Measurements from ENCODE around the gene EIF3I. TPM values are rescaled to one million over a fixed set of nuclear protein-coding genes. Genes with fewer than 3 reads are reported as not detected.

The EIF3I gene
- total and polyA plus RNA-seq, 10 of the 15 experiments (the other 5 are each of a cell fraction or from before 2014, with no cell fraction given), result 208 to 606 (median 352) TPM

- TF ChIP-seq MYC (IDR thresholded peaks at IDR 0.05; ENCODE audit: insufficient read depth, insufficient read length, insufficient replicate concordance, low read length, severe bottlenecking) (peak; percentile 32), SMAD5 (IDR thresholded peaks at IDR 0.05; ENCODE audit: low read depth) (peak; percentile 84), CHD2 (IDR thresholded peaks at IDR 0.05; ENCODE audit: borderline replicate concordance, low read depth, low read length) (0 out of 2 replicates have a peak, but pooled peaks have one; percentile 11), E2F4 (IDR thresholded peaks at IDR 0.05; ENCODE audit: low read depth, low read length) (no peak), NRF1 (conservative IDR thresholded peaks at IDR 0.05; ENCODE audit: low read depth, low read length) (no peak), ESRRA (IDR thresholded peaks at IDR 0.05; ENCODE audit: low read length) (no peak), CREM (IDR thresholded peaks at IDR 0.05; ENCODE audit: low read depth) (peak; percentile 25; the same call in 1 of the 2 replicates), ZNF687 (IDR thresholded peaks at IDR 0.05) (peak; percentile 87), TCF7 (IDR thresholded peaks at IDR 0.05; ENCODE audit: borderline replicate concordance) (no peak), POLR2A (IDR thresholded peaks at IDR 0.05; ENCODE audit: low read depth, low read length) (peak; percentile 94), PBX3 (IDR thresholded peaks at IDR 0.05; ENCODE audit: insufficient replicate concordance, low read depth, low read length) (peak; percentile 16), BACH1 (IDR thresholded peaks at IDR 0.05; ENCODE audit: borderline replicate concordance) (peak; percentile 55; the same call in 1 of the 2 replicates), POU2F2 (IDR thresholded peaks at IDR 0.05; ENCODE audit: borderline replicate concordance, low read depth, low read length) (peak; percentile 67; the same call in 1 of the 3 replicates), EGR1 (IDR thresholded peaks at IDR 0.05; ENCODE audit: borderline replicate concordance in 1 of 2, low read depth in 2 of 2, low read length in 2 of 2) (peak in 1 of 2 experiments; percentile 80; a peak in 2 of 3 replicates), TCF3 (IDR thresholded peaks at IDR 0.05; ENCODE audit: borderline replicate concordance, insufficient read depth, low read depth, low read length) (peak; percentile 92), RELB (IDR thresholded peaks at IDR 0.05; ENCODE audit: low read depth) (peak; percentile 19; the same call in 1 of the 2 replicates), MAX (IDR thresholded peaks at IDR 0.05; ENCODE audit: low read depth, low read length) (peak; percentile 36; the same call in 1 of the 2 replicates), IRF5 (IDR thresholded peaks at IDR 0.05; ENCODE audit: borderline replicate concordance) (no peak)
Measured at GRCh38 chr1:32250893-32251716, 28.9 kb downstream of the EIF3I start, which contains the start of gene LCK (continued).

Data from GM12878 (cell line).